GM12878 (cell line): ENCODE measurements around the gene SALL1. TPM values are rescaled to one million over a fixed set of nuclear protein-coding genes. Genes with fewer than 3 reads are reported as not detected.

Source experiments
- ATAC-seq: fragments of 200-7000 bp; cut with Tn5 transposase; 3 replicates; pipeline ENCODE4 v1.9.1; 2020; ENCODE audit warnings: mild to moderate bottlenecking, moderate library complexity
- BruUV-seq: library from RNA; stranded (reverse); fragments of 400-500 nt; replicated peaks from 2 replicates; lab custom pipeline; 2021; lab: Mats Ljungman, UMichigan
- CTCF ChIA-PET: fragments of 300-600 bp; sonication (Branson Sonifier 250); formaldehyde crosslinking; extraction: SDS; loops from one replicate; lab custom pipeline; 2021; ENCODE audit warnings: inconsistent platforms; lab: Yijun Ruan, JAX
- POLR2A ChIA-PET: fragments of 350-600 bp; formaldehyde crosslinking; extraction: SDS; loops from one replicate; lab custom pipeline; 2021; ENCODE audit warnings: inconsistent platforms; lab: Charles Lee
- RAD21 ChIA-PET: fragments of 300-600 bp; sonication (Branson Sonifier 250); formaldehyde crosslinking; loops from one replicate; lab custom pipeline; 2023; ENCODE audit warnings: antibody characterized with exemption; ENCODE audit not compliant: unreplicated experiment; lab: Charles Lee
- SMC1A ChIA-PET: fragments of 300-600 bp; sonication (Branson Sonifier 250); formaldehyde crosslinking; loops from one replicate; lab custom pipeline; 2023; ENCODE audit not compliant: unreplicated experiment, uncharacterized antibody; lab: Charles Lee
- DNase-seq: peaks from one replicate; pipeline ENCODE4 v3.0.0-alpha.2; 2011; ENCODE audit warnings: low read depth, low spot score
- FAIRE-seq: peaks from 3 replicates; lab custom pipeline; 2011; peaks lifted over from hg19 to GRCh38; lab: Jason Lieb, UNC
- H2AFZ ChIP-seq: 2 replicates; pipeline ENCODE4 v1.6.0; 2011; ENCODE audit warnings: low read depth, low read length, control low read depth; ENCODE audit not compliant: control insufficient read depth
- H3K27ac ChIP-seq: 2 replicates; pipeline ENCODE4 v1.5.1; 2011; ENCODE audit warnings: control low read depth; ENCODE audit not compliant: control insufficient read depth, insufficient read depth
- H3K27me3 ChIP-seq, 2 experiments: replicated peaks in 1 of 2; 2 replicates each; pipeline versions ENCODE4 v1.6.0 to v1.6.1; 2011; ENCODE audit warnings: low read length in 1 of 2; ENCODE audit not compliant: control insufficient read depth in 2 of 2, insufficient read depth in 2 of 2
- H3K36me3 ChIP-seq, 2 experiments: 2 replicates each; pipeline ENCODE4 v1.5.1; 2011; ENCODE audit warnings: low read length in 1 of 2; ENCODE audit not compliant: control insufficient read depth in 2 of 2, insufficient read depth in 2 of 2
- H3K4me1 ChIP-seq: 2 replicates; pipeline ENCODE4 v1.6.1; 2011; ENCODE audit warnings: mild to moderate bottlenecking, low read length, moderate library complexity, mixed read lengths; ENCODE audit not compliant: control insufficient read depth, insufficient read depth
- H3K4me2 ChIP-seq: 2 replicates; pipeline ENCODE4 v1.6.0; 2011; ENCODE audit warnings: control low read depth; ENCODE audit not compliant: control insufficient read depth, insufficient read depth
- H3K4me3 ChIP-seq: fragments of 200-600 bp; sonication (generic); 2 replicates; pipeline ENCODE4 v1.5.1; 2016
- H3K79me2 ChIP-seq: 2 replicates; pipeline ENCODE4 v1.6.0; 2011; ENCODE audit warnings: low read length; ENCODE audit not compliant: control insufficient read depth, insufficient read depth
- H3K9ac ChIP-seq: 2 replicates; pipeline ENCODE4 v1.8.0; 2011; ENCODE audit warnings: low read length, control low read depth, mixed read lengths; ENCODE audit not compliant: control insufficient read depth, insufficient read depth
- H3K9me3 ChIP-seq: replicated peaks from 3 replicates; pipeline ENCODE4 v1.5.1; 2011; ENCODE audit warnings: mild to moderate bottlenecking, low read length; ENCODE audit not compliant: control insufficient read depth, insufficient read depth
- H4K20me1 ChIP-seq: 2 replicates; pipeline ENCODE4 v1.6.0; 2011; ENCODE audit not compliant: control insufficient read depth, insufficient read depth
- BCLAF1 ChIP-seq: fragments of 450-650 bp; IDR thresholded peaks from 2 replicates; pipeline ENCODE4 v1.6.1; 2017; ENCODE audit warnings: antibody characterized with exemption, mild to moderate bottlenecking, moderate library complexity
- CBFB ChIP-seq: IDR thresholded peaks from 2 replicates; pipeline ENCODE4 v1.6.1; 2016; ENCODE audit warnings: antibody characterized with exemption, low read depth
- CREM ChIP-seq: IDR thresholded peaks from 2 replicates; pipeline ENCODE4 v1.6.1; 2014; ENCODE audit warnings: antibody characterized with exemption, low read depth
- E2F4 ChIP-seq: IDR thresholded peaks from 2 replicates; pipeline ENCODE4 v1.6.1; 2012; ENCODE audit warnings: low read depth, low read length, improper control_type of control experiment
- HDAC6 ChIP-seq: fragments of 200-600 bp; sonication (generic); IDR thresholded peaks from one replicate; pipeline ENCODE4 v1.8.0; 2017; ENCODE audit warnings: antibody characterized with exemption; ENCODE audit not compliant: unreplicated experiment
- IRF5 ChIP-seq: fragments of 450-650 bp; IDR thresholded peaks from 2 replicates; pipeline ENCODE4 v1.6.1; 2017; ENCODE audit warnings: borderline replicate concordance
- JUNB ChIP-seq: IDR thresholded peaks from 2 replicates; pipeline ENCODE4 v1.6.1; 2016; ENCODE audit warnings: antibody characterized with exemption, mild to moderate bottlenecking
- MEF2A ChIP-seq: IDR thresholded peaks from 2 replicates; pipeline ENCODE4 v1.6.1; 2011; ENCODE audit warnings: low read depth, mild to moderate bottlenecking, low read length, moderate library complexity; ENCODE audit not compliant: insufficient read depth
- NFYA ChIP-seq: IDR thresholded peaks from 2 replicates; pipeline ENCODE4 v1.6.1; 2011; ENCODE audit warnings: low read depth, mild to moderate bottlenecking, low read length, improper control_type of control experiment, borderline replicate concordance
- NR2C1 ChIP-seq: fragments of 450-650 bp; IDR thresholded peaks from 2 replicates; pipeline ENCODE4 v1.6.1; 2017; ENCODE audit warnings: antibody characterized with exemption, mild to moderate bottlenecking, moderate library complexity
- PAX5 ChIP-seq: IDR thresholded peaks from 2 replicates; pipeline ENCODE4 v1.6.1; 2011; ENCODE audit warnings: low read depth, low read length, borderline replicate concordance
- PBX3 ChIP-seq: IDR thresholded peaks from 2 replicates; pipeline ENCODE4 v1.6.1; 2011; ENCODE audit warnings: mild to moderate bottlenecking, low read depth, low read length, moderate library complexity; ENCODE audit not compliant: insufficient replicate concordance
- SMC3 ChIP-seq: IDR thresholded peaks from 2 replicates; pipeline ENCODE4 v1.6.1; 2011; ENCODE audit warnings: low read length, improper control_type of control experiment, borderline replicate concordance
- TARDBP ChIP-seq: IDR thresholded peaks from 2 replicates; pipeline ENCODE4 v1.6.1; 2016; ENCODE audit warnings: borderline replicate concordance
- ZSCAN29 ChIP-seq: fragments of 450-650 bp; IDR thresholded peaks from 2 replicates; pipeline ENCODE4 v1.6.1; 2017; ENCODE audit warnings: mild to moderate bottlenecking, moderate library complexity
- WGBS: methylation state at CpG from one replicate; pipeline ENCODE4 v1.1.6; 2016; ENCODE audit warnings: low lambda C conversion rate; ENCODE audit not compliant: insufficient replicate concordance, insufficient coverage; ENCODE audit errors: missing lambda C conversion rate; 5-methylcytosine and 5-hydroxymethylcytosine counted together
- in situ Hi-C: fragments of 300-500 bp; cut with MboI; formaldehyde crosslinking; loops from 9 replicates; pipeline ENCODE4 v1.14.3; 2018; ENCODE audit warnings: mixed read lengths
- intact Hi-C: fragments of 100-400 bp; cut with micrococcal nuclease; formaldehyde crosslinking; loops from one replicate; pipeline ENCODE4 v1.14.2; 2022; ENCODE audit not compliant: unreplicated experiment
- polyA plus RNA-seq, 11 experiments: library from polyadenylated mRNA; depleted of rRNA in 4 of 11; unstranded in 6 of 11; stranded (reverse) in 5 of 11; fragments of >200 nt; fragmentation: Nextera tagmentation in 4 of 11; fragmentation: Illumina TruSeq in 1 of 11; extraction: Ambion mirVana in 4 of 11; extraction: Trizol in 1 of 11; gene quantifications; 1 replicate in 1 of 11; 2 replicates in 10 of 11; pipeline versions ENCODE4 v1.2.1 to v1.2.3, GENCODE V29; 2011 to 2016; ENCODE audit warnings: inconsistent platforms in 2 of 11, missing spikeins in 2 of 11, low read depth in 1 of 11
- total RNA-seq, 4 experiments: library from RNA; depleted of rRNA in 3 of 4; stranded (reverse); fragments of >200 nt in 3 of 4; fragmentation: Illumina TruSeq in 1 of 4; extraction: Trizol in 1 of 4; gene quantifications; 2 replicates each; pipeline versions ENCODE4 v1.2.1 to v1.2.3, GENCODE V29; 2013 to 2021

The SALL1 gene
- total and polyA plus RNA-seq, 10 of the 15 experiments (the other 5 are each of a cell fraction or from before 2014, with no cell fraction given): 0.01 to 0.08 (median 0.03) TPM; not detected in 6

GRCh38 chr16:51110700-51111157 lies 40.3 kb downstream of the SALL1 start:
- POLR2A ChIA-PET: no interaction called here
- FAIRE-seq (no peak), ATAC-seq (no peak), DNase-seq (no peak)
- RAD21 ChIA-PET: no interaction called here
- Histone ChIP-seq H3K4me2 (no peak overlapping the region), H2AFZ (no peak overlapping the region), H4K20me1 (no peaks in the 10 kb centered on the region; the same call in 1 of the 2 replicates), H3K79me2 (no peaks in the 10 kb centered on the region), H3K27me3 (peaks cover 2 to 8% of the 10 kb centered on the region in 2 experiments), H3K27ac (no peak overlapping the region), H3K9ac (no peak overlapping the region), H3K4me1 (no peaks in the 10 kb centered on the region), H3K9me3 (no peaks in the 10 kb centered on the region), H3K4me3 (no peak overlapping the region), H3K36me3 (no peaks in the 10 kb centered on the region)
- intact Hi-C loops (no loop called here), in situ Hi-C loops (no loop called here)
- SMC1A ChIA-PET: interaction anchor here (1.2 kb wide), 1 partner anchor 10 kb away, joined by 4 read pairs; no protein-coding TSS in a partner anchor
- 0% methylated on average over 3 of the region's 3 CpGs for WGBS
- TF ChIP-seq NR2C1: no peak
- TF ChIP-seq IRF5: no peak
- no peak for TF ChIP-seq PAX5
- TF ChIP-seq CBFB: no peak
- TF ChIP-seq NFYA: no peak
- no peak for TF ChIP-seq MEF2A
- no peak for TF ChIP-seq JUNB
- TF ChIP-seq HDAC6: no peak
- TF ChIP-seq PBX3: no peak
- no peak for TF ChIP-seq E2F4
- no peak for TF ChIP-seq BCLAF1
- TF ChIP-seq TARDBP: no peak
- TF ChIP-seq ZSCAN29: no peak
- no peak for TF ChIP-seq SMC3
- no peak for TF ChIP-seq CREM
- CTCF ChIA-PET: no interaction called here
- BruUV-seq: no TSS peak
